Fibroblast of mammary gland (primary cell): Measurements from ENCODE around the gene NCK2.

ENCODE experiments used
- DNase-seq: peaks from one replicate; pipeline ENCODE4 v3.0.0-alpha.2; 2010; ENCODE audit warnings: low read depth
- H3K4me3 ChIP-seq: 2 replicates; pipeline ENCODE4 v1.5.1; 2011; ENCODE audit warnings: low read depth, mild to moderate bottlenecking, low read length, moderate library complexity; ENCODE audit not compliant: control insufficient read depth
- TF ChIP-seq, protein P1 (sequence below): conservative IDR thresholded peaks from 2 replicates; pipeline ENCODE4 v1.5.1; 2011; ENCODE audit warnings: low read depth, low read length, inconsistent platforms; ENCODE audit not compliant: control insufficient read depth, insufficient read depth

NCK2 gene

DNA sequence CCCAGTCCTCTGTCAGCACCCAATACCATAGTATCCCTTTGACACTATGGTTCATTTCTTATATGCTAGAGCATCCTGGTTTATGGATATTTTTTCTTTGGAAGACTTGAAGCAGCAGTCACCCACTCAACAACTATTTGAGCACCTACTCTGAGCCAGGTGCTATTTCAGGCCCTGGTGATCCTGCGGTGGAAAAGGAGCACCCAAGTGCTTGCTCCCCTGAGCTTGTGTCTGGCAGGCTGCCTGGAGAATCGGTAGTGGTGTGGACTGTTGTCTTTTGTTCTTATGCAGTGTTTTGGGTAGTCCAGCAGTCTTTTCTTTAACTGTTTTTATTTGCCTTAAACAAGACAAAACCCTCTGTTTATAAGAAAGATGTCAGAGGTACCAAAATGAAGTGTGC lies 28.9 kb downstream of the NCK2 start:
- H3K4me3 ChIP-seq, result no peak overlapping the region
- TF ChIP-seq, protein P1, sequence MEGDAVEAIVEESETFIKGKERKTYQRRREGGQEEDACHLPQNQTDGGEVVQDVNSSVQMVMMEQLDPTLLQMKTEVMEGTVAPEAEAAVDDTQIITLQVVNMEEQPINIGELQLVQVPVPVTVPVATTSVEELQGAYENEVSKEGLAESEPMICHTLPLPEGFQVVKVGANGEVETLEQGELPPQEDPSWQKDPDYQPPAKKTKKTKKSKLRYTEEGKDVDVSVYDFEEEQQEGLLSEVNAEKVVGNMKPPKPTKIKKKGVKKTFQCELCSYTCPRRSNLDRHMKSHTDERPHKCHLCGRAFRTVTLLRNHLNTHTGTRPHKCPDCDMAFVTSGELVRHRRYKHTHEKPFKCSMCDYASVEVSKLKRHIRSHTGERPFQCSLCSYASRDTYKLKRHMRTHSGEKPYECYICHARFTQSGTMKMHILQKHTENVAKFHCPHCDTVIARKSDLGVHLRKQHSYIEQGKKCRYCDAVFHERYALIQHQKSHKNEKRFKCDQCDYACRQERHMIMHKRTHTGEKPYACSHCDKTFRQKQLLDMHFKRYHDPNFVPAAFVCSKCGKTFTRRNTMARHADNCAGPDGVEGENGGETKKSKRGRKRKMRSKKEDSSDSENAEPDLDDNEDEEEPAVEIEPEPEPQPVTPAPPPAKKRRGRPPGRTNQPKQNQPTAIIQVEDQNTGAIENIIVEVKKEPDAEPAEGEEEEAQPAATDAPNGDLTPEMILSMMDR, result no peak
- no peak for DNase-seq

DNA sequence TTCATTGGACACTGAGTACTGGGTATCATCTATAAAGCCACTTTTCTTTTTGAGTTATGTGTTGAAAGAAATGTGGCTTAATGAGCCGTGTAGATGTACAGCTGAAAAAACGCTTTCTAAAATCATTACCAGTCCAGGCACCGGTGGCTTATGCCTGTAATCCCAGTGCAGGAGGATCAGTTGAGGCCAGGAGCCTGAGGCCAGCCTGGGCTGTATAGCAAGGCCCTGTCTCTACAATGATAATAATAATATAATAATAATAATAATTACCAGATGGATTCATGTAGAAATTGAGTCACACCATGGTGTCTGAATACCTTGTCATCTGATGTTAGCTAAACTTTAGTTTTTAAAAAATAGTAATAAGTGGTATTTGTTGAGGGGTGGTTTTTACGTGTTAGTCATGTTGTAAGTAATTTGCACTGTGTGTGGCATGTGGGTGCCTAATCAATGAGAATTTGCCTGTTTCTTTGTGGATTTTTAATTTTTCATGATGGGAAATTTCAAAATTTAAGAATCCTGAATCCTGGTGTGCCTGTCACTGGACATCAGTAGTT lies 30.1 kb downstream of the NCK2 start:
- TF ChIP-seq, protein P1, result no peak
- DNase-seq, result no peak
- H3K4me3 ChIP-seq, result no peak overlapping the region

DNA sequence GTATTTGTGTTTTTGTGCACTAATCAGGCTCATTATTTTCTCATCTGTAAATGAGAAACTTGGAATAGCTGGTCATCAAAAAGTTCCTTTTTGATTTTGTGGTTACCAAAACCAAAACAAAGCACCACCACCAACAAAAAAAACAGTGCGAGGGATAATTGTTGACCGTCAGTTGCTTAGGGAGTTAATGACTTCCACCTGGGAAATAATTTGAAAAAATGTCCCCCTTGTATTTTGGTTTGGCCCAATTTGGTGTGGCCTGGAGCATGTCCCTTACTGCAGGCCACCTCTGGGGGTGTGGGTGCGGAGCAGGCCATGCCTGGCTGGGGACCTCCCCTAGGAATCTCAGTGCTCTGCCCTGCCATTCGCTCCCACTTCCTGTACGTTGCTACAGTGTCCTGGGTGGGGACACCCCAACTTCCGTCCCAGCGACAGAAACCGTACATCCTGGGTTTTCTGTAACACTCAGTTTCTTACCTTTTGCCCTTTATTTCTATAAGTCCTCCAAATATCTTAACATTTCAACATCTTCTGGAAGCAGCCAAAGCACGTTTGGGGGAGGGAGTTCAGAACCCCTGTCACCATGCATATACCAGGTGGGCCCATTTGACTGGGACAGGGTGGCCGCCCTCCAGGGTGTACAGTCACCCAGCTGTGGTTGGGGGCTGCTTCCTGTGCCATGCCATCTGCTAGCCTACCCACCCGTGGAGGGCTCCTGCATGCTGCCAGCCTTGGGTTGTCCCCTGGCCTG lies 31.3 kb downstream of the NCK2 start:
- TF ChIP-seq, protein P1, result no peak
- no peak for DNase-seq
- no peak overlapping the region for H3K4me3 ChIP-seq

DNA sequence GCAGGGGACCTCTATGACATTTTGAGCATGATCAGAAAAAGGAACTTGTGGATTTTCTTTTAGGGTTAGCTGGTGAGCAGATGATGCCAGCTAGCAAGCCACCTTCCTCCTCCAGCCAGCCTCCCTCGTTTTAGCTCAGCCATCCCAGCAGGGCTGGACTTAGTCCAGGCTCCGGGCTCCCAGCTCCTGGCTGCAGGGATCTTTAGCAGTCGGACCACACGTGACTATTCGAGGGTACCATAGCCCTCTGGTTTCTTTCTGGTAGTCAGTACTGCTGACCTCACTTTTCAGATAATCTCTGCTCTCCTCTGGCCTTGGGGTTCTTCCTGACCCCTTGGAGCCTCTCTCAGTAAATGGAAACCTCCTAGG lies 31.8 kb downstream of the NCK2 start:
- TF ChIP-seq, protein P1, result no peak
- H3K4me3 ChIP-seq, result no peak overlapping the region
- no peak for DNase-seq

DNA sequence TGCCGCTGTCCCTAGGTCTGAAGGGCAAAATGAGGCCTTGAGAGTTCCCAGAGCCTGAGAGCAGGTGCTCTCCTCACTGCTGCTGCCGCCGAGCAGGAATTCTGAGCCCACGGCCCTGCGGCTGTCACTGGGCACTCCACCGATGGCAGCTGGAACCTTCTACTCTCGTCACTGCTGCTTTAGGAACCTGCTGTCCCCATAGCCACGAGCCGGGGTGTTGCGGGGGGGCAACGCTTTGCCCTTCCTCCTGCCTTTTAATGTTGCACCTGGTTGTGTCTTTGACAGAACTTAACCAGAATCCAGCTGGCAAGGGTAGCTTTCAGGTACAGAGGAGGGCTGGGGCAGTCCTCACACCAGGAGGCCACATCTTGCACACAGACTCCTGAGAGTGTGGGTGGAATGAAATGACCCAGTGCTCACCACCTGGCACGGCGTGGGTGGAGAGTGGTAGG lies 32.3 kb downstream of the NCK2 start:
- DNase-seq, result no peak
- TF ChIP-seq, protein P1, result no peak
- no peak overlapping the region for H3K4me3 ChIP-seq

DNA sequence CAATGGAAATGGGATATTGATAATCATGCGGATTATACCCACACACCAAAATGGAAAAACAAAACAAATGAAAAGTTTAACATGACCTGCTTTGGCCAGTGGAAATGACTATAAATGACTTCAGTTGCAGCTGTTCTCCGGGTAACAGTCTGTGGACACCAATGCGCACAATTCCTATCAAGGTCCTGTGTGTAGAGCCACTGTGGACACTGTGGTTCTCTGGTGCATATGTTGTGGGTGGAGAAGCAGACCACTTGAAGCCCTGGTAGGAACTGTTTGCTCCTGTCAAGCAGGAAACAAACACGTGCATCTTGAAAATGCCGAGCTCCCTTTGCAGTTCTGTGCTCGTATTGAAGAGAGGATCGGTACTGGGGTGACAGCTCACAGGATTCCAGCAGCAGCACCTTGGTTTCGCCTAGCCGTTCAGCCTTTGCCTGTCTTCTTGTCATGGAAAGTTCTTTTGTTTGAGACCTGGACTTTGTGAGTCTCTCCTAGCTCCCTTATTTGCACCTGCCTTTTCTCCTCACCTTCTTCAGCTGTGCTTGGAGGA lies 32.9 kb downstream of the NCK2 start:
- TF ChIP-seq, protein P1, result no peak
- H3K4me3 ChIP-seq, result no peak overlapping the region
- DNase-seq, result no peak
